Keratinocyte (primary cell): ENCODE results near the gene CCNK. TPM values are rescaled to one million over a fixed set of nuclear protein-coding genes. Genes with fewer than 3 reads are reported as not detected.

Experiments used
- DNase-seq: peaks from one replicate; pipeline ENCODE4 v3.0.0-alpha.2; 2011; ENCODE audit warnings: low read depth, missing footprints, low spot score
- FAIRE-seq: peaks from 2 replicates; lab custom pipeline; 2011; peaks lifted over from hg19 to GRCh38; lab: Jason Lieb, UNC
- H2AFZ ChIP-seq: 2 replicates; pipeline ENCODE4 v1.6.0; 2012; ENCODE audit warnings: low read length, control low read depth, inconsistent platforms; ENCODE audit not compliant: control insufficient read depth
- H3K27ac ChIP-seq: 2 replicates; pipeline ENCODE4 v1.5.1; 2011; ENCODE audit warnings: low read length; ENCODE audit not compliant: control insufficient read depth, insufficient read depth
- H3K27me3 ChIP-seq: 3 replicates; pipeline ENCODE4 v1.6.0; 2011; ENCODE audit warnings: low read length; ENCODE audit not compliant: control insufficient read depth, insufficient read depth; ENCODE audit errors: extremely low read depth
- H3K36me3 ChIP-seq, 2 experiments: 2 replicates in 1 of 2; 3 replicates in 1 of 2; pipeline ENCODE4 v1.5.1; 2011; ENCODE audit warnings: low read length in 2 of 2, mild to moderate bottlenecking in 1 of 2; ENCODE audit not compliant: control insufficient read depth in 2 of 2, insufficient read depth in 2 of 2; ENCODE audit errors: extremely low read depth in 1 of 2
- H3K4me1 ChIP-seq: 3 replicates; pipeline ENCODE4 v1.5.1; 2011; ENCODE audit warnings: low read length; ENCODE audit not compliant: control insufficient read depth, insufficient read depth; ENCODE audit errors: extremely low read depth
- H3K4me2 ChIP-seq: 3 replicates; pipeline ENCODE4 v1.6.0; 2011; ENCODE audit warnings: low read depth, low read length; ENCODE audit not compliant: control insufficient read depth, insufficient read depth; ENCODE audit errors: extremely low read depth
- H3K4me3 ChIP-seq, 3 experiments: fragments of 200-600 bp in 1 of 3; sonication (generic) in 1 of 3; 2 replicates in 2 of 3; 3 replicates in 1 of 3; pipeline ENCODE4 v1.5.1; 2011 to 2016; ENCODE audit warnings: low read length in 3 of 3, mild to moderate bottlenecking in 3 of 3, control low read depth in 2 of 3, inconsistent platforms in 1 of 3, low read depth in 1 of 3, mixed read lengths in 1 of 3, mixed run types in 1 of 3, moderate library complexity in 1 of 3; ENCODE audit not compliant: control insufficient read depth in 2 of 3, insufficient read depth in 2 of 3; ENCODE audit errors: extremely low read depth in 1 of 3
- H3K79me2 ChIP-seq: 2 replicates; pipeline ENCODE4 v1.6.0; 2012; ENCODE audit warnings: low read length; ENCODE audit not compliant: control insufficient read depth, insufficient read depth
- H3K9ac ChIP-seq: 3 replicates; pipeline ENCODE4 v1.6.0; 2011; ENCODE audit warnings: low read length; ENCODE audit not compliant: control insufficient read depth, insufficient read depth; ENCODE audit errors: extremely low read depth
- H3K9me1 ChIP-seq: 3 replicates; pipeline ENCODE4 v1.6.0; 2011; ENCODE audit warnings: low read length; ENCODE audit not compliant: control insufficient read depth, insufficient read depth; ENCODE audit errors: extremely low read depth
- H3K9me3 ChIP-seq: 2 replicates; pipeline ENCODE4 v1.5.1; 2012; ENCODE audit warnings: low read depth, low read length; ENCODE audit not compliant: control insufficient read depth
- H4K20me1 ChIP-seq: 3 replicates; pipeline ENCODE4 v1.6.0; 2011; ENCODE audit warnings: low read length; ENCODE audit not compliant: control insufficient read depth, insufficient read depth; ENCODE audit errors: extremely low read depth
- EZH2 ChIP-seq: IDR thresholded peaks from one replicate; pipeline ENCODE4 v1.6.1; 2012; ENCODE audit warnings: inconsistent platforms, mild to moderate bottlenecking, low read length, moderate library complexity
- dilution Hi-C: fragments of 300-500 bp; cut with MboI; formaldehyde crosslinking; loops from one replicate; pipeline ENCODE4 v1.7.0; 2020; ENCODE audit warnings: low sequenced_read_pairs; ENCODE audit not compliant: extremely low pct_ligation_motif_present
- polyA plus RNA-seq, 5 experiments: library from polyadenylated mRNA; depleted of rRNA in 3 of 5; stranded (reverse) in 3 of 5; stranded (forward) in 1 of 5; unstranded in 1 of 5; fragments of >200 nt; gene quantifications; 1 replicate in 1 of 5; 2 replicates in 3 of 5; 3 replicates in 1 of 5; pipeline versions ENCODE4 v1.2.1 to v1.2.3, GENCODE V29; 2011 to 2012; ENCODE audit warnings: missing spikeins in 2 of 5, low read depth in 1 of 5, low replicate concordance in 1 of 5
- TF ChIP-seq, protein P1 (sequence below), 3 experiments: IDR thresholded peaks in 1 of 3; conservative IDR thresholded peaks in 1 of 3; optimal IDR thresholded peaks in 1 of 3; 2 replicates in 2 of 3; 3 replicates in 1 of 3; pipeline versions ENCODE3 to v1.5.1; 2011; ENCODE audit warnings: low read length in 3 of 3, mild to moderate bottlenecking in 3 of 3, moderate library complexity in 2 of 3, control low read depth in 1 of 3, inconsistent platforms in 1 of 3; ENCODE audit not compliant: insufficient read depth in 2 of 3; ENCODE audit errors: extremely low read depth in 1 of 3

The CCNK gene
- polyA plus RNA-seq, 1 donor (not counting 4 experiments of a cell fraction or from before 2014, with no cell fraction given) = 12.8 TPM

DNA sequence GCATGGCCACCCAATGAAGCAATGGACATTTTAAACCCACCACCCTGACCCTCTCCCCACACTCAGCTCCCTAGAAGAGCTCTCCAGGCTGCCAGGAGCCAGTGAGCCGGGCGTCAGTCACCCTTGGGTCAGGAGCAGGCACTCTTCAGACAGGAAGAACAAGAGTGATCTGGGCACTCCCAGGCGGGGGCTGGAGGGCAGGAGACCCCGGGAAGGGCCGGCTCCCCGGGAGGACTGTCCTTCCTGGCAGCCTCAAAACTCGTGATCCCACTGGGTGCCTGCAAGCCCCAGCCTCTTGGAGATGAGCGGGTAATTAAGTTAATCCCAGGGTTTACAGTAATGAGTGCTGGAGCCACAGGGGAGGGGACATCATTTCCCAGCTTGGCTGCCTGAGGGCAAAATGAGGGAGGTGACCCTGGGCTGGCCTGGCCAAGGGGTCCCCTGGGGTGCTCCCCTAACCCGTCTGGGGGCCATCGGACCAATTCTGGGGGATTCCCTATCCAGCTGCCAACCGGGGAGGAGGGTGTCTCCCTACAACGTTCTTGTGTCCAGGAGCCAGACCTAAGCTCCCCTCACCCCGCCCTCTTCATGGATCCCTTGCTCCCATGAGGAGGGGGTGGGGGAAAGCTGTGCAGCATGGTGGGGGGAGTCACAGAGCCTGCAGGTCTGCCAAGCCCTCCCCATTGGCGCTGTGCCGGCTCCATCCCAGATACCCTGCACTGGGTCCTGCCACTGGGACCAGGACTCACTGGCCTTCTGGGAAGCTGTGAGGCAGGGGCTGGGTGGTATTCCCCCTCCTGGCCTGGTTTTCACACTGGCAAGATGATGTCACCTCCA lies 59.2 kb downstream of the CCNK start:
- TF ChIP-seq, protein P1, sequence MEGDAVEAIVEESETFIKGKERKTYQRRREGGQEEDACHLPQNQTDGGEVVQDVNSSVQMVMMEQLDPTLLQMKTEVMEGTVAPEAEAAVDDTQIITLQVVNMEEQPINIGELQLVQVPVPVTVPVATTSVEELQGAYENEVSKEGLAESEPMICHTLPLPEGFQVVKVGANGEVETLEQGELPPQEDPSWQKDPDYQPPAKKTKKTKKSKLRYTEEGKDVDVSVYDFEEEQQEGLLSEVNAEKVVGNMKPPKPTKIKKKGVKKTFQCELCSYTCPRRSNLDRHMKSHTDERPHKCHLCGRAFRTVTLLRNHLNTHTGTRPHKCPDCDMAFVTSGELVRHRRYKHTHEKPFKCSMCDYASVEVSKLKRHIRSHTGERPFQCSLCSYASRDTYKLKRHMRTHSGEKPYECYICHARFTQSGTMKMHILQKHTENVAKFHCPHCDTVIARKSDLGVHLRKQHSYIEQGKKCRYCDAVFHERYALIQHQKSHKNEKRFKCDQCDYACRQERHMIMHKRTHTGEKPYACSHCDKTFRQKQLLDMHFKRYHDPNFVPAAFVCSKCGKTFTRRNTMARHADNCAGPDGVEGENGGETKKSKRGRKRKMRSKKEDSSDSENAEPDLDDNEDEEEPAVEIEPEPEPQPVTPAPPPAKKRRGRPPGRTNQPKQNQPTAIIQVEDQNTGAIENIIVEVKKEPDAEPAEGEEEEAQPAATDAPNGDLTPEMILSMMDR (optimal IDR thresholded peaks at IDR 0.05 in 1 of 3, IDR thresholded peaks at IDR 0.05 in 1 of 3, conservative IDR thresholded peaks at IDR 0.05 in 1 of 3; ENCODE audit: extremely low read depth in 1 of 3, insufficient read depth in 2 of 3, low read length in 3 of 3) = no peak
- TF ChIP-seq EZH2 = no peak
- H3K9me3 ChIP-seq = no peaks in the 10 kb centered on the region
- H3K4me1 ChIP-seq = peaks cover 25% of the 10 kb centered on the region
- no peak for FAIRE-seq
- H4K20me1 ChIP-seq = peaks cover 31% of the 10 kb centered on the region
- no peak overlapping the region for H3K27ac ChIP-seq
- no peak overlapping the region for H3K4me2 ChIP-seq
- no peaks in the 10 kb centered on the region for H3K27me3 ChIP-seq
- peaks cover 8% of the 10 kb centered on the region for H3K9me1 ChIP-seq
- dilution Hi-C loops = no loop called here
- DNase-seq = no peak
- no peak overlapping the region for H3K4me3 ChIP-seq
- no peak overlapping the region for H2AFZ ChIP-seq
- no peak overlapping the region for H3K9ac ChIP-seq
- peaks cover 0 to 3% of the 10 kb centered on the region in 2 experiments for H3K36me3 ChIP-seq
- peaks cover 89% of the 10 kb centered on the region for H3K79me2 ChIP-seq

DNA sequence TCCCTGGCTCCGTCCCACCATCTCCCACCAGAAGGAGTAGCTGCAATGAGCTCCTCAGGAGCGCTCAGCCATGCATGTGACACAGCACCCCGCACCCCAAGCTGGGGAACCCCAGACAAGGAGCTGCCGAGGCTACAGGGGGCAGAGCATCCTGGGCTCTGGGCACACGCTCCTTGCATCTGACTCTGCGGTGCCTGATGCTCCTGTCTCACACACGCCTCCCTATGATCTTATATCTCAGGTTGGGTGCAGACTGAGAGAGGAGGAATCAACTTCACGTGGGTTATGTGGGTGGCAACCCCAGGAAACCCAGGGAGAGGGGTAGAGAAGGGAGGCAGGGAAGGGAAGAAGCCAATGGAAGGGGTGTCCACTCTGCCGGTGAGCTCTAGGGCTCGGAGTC lies 60.0 kb downstream of the CCNK start:
- no peak for DNase-seq
- H4K20me1 ChIP-seq = peaks cover 31% of the 10 kb centered on the region
- H3K4me1 ChIP-seq = peaks cover 25% of the 10 kb centered on the region
- no peak overlapping the region for H3K27ac ChIP-seq
- no peak for TF ChIP-seq EZH2
- TF ChIP-seq, protein P1 (optimal IDR thresholded peaks at IDR 0.05 in 1 of 3, IDR thresholded peaks at IDR 0.05 in 1 of 3, conservative IDR thresholded peaks at IDR 0.05 in 1 of 3; ENCODE audit: extremely low read depth in 1 of 3, insufficient read depth in 2 of 3, low read length in 3 of 3) = no peak
- no peak for FAIRE-seq
- no peak overlapping the region for H3K4me3 ChIP-seq
- H3K79me2 ChIP-seq = peaks cover 89% of the 10 kb centered on the region
- H2AFZ ChIP-seq = no peak overlapping the region
- no peaks in the 10 kb centered on the region for H3K36me3 ChIP-seq
- H3K4me2 ChIP-seq = no peak overlapping the region
- H3K9me3 ChIP-seq = no peaks in the 10 kb centered on the region
- peaks cover 8% of the 10 kb centered on the region for H3K9me1 ChIP-seq
- no peaks in the 10 kb centered on the region for H3K27me3 ChIP-seq
- dilution Hi-C loops = no loop called here
- no peak overlapping the region for H3K9ac ChIP-seq
